CD4-positive, alpha-beta T cell treated with Interleukin-4 for 1 hour (primary cell): ENCODE data around the gene DLG1.
A peak's percentile ranks its signal among the peaks of the same experiment; 100 is the strongest.
"Not testable (repeated sequence)": the region's sequence is repeated elsewhere in the genome, so short reads cannot be mapped to it uniquely, and the experiment has no call there.

Experiments used
- DNase-seq, 2 donors: peaks; one replicate each; pipeline ENCODE4 v3.0.0-alpha.2; 2020 to 2022

Gene DLG1

GRCh38 chr3:197205265-197205664, 93.1 kb downstream of the DLG1 start:
- DNase-seq: no peak

- no peak for DNase-seq
These were observed 93.7 kb downstream of the DLG1 start for GRCh38 chr3:197204736-197205135.

GRCh38 chr3:197203714-197204146, 94.7 kb downstream of the DLG1 start:
- DNase-seq: no peak

GRCh38 chr3:197202694-197203093, 95.7 kb downstream of the DLG1 start:
- DNase-seq: no peak

- DNase-seq: no peak
These were observed 96.5 kb downstream of the DLG1 start for GRCh38 chr3:197201791-197202452.

GRCh38 chr3:197200856-197201255, 97.6 kb downstream of the DLG1 start:
- DNase-seq: not testable (repeated sequence)

GRCh38 chr3:197197334-197197733, 101.1 kb downstream of the DLG1 start:
- no peak for DNase-seq

GRCh38 chr3:197196192-197196591, 102.2 kb downstream of the DLG1 start:
- DNase-seq: no peak

- no peak for DNase-seq
These were observed 103.1 kb downstream of the DLG1 start for GRCh38 chr3:197195326-197195725.

- peak in 1 of 2 donors; percentile 32 for DNase-seq
These were observed 104.7 kb downstream of the DLG1 start for GRCh38 chr3:197193759-197194158.

GRCh38 chr3:197191897-197192296, 106.5 kb downstream of the DLG1 start:
- DNase-seq: no peak

GRCh38 chr3:197189623-197190022, 108.8 kb downstream of the DLG1 start:
- DNase-seq: no peak

- DNase-seq: no peak
These were observed 109.4 kb downstream of the DLG1 start for GRCh38 chr3:197188963-197189362.

GRCh38 chr3:197186887-197187588, 111.4 kb downstream of the DLG1 start:
- DNase-seq: peak in 1 of 2 donors; percentile 66

- no peak for DNase-seq
These were observed 114.8 kb downstream of the DLG1 start for GRCh38 chr3:197183582-197183981.

GRCh38 chr3:197181741-197182140, 116.7 kb downstream of the DLG1 start:
- peak in 1 of 2 donors; percentile 40 for DNase-seq

- no peak for DNase-seq
These were observed 119.4 kb downstream of the DLG1 start for GRCh38 chr3:197178998-197179397.

GRCh38 chr3:197175503-197175902, 122.9 kb downstream of the DLG1 start:
- no peak for DNase-seq

GRCh38 chr3:197174927-197175326, 123.5 kb downstream of the DLG1 start:
- DNase-seq: no peak

- DNase-seq: no peak
These were observed 124.8 kb downstream of the DLG1 start for GRCh38 chr3:197173620-197174019.

GRCh38 chr3:197171481-197172067, 126.8 kb downstream of the DLG1 start:
- DNase-seq: no peak

- no peak for DNase-seq
These were observed 129.4 kb downstream of the DLG1 start for GRCh38 chr3:197169028-197169427.

GRCh38 chr3:197168606-197169005, 129.8 kb downstream of the DLG1 start:
- peak in 1 of 2 donors; percentile 37 for DNase-seq

GRCh38 chr3:197168063-197168462, 130.3 kb downstream of the DLG1 start:
- no peak for DNase-seq
